Esophagus (tissue), 2 donors: ENCODE results near the gene GPD1L. TPM values are rescaled to one million over a fixed set of nuclear protein-coding genes. Genes with fewer than 3 reads are reported as not detected.
"Not testable (repeated sequence)": the region's sequence is repeated elsewhere in the genome, so short reads cannot be mapped to it uniquely, and the experiment has no call there.

ENCODE experiments used
- H3K27ac ChIP-seq, 2 donors: one replicate each; pipeline ENCODE4 v1.5.1; 2013; ENCODE audit warnings: low read depth in 2 of 2, mild to moderate bottlenecking in 2 of 2, inconsistent platforms in 1 of 2, low read length in 1 of 2, moderate library complexity in 1 of 2
- H3K27me3 ChIP-seq, 2 donors: one replicate each; pipeline ENCODE4 v1.6.1; 2013; ENCODE audit warnings: low read length in 2 of 2, control low read depth in 1 of 2, mild to moderate bottlenecking in 1 of 2; ENCODE audit not compliant: insufficient read depth in 2 of 2, control insufficient read depth in 1 of 2
- H3K36me3 ChIP-seq, 2 donors: one replicate each; pipeline ENCODE4 v1.6.1; 2013; ENCODE audit warnings: low read length in 1 of 2; ENCODE audit not compliant: control insufficient read depth in 2 of 2, insufficient read depth in 2 of 2
- H3K4me1 ChIP-seq, 2 donors: one replicate each; pipeline ENCODE4 v1.6.1; 2013; ENCODE audit warnings: low read length in 1 of 2; ENCODE audit not compliant: control insufficient read depth in 2 of 2, insufficient read depth in 2 of 2
- H3K4me3 ChIP-seq, 2 donors: one replicate each; pipeline ENCODE4 v1.5.1; 2013; ENCODE audit warnings: low read length in 2 of 2, mild to moderate bottlenecking in 2 of 2, low read depth in 1 of 2, moderate library complexity in 1 of 2
- H3K9me3 ChIP-seq, 2 donors: one replicate each; pipeline ENCODE4 v1.6.1; 2013; ENCODE audit warnings: mild to moderate bottlenecking in 2 of 2, low read depth in 1 of 2, low read length in 1 of 2, moderate library complexity in 1 of 2; ENCODE audit not compliant: control insufficient read depth in 2 of 2, insufficient read depth in 1 of 2
- WGBS, 2 donors: extraction: QIAGEN DNeasy Blood & Tissue Kit; methylation state at CpG; one replicate each; pipeline ENCODE4 v1.1.7; 2013; 5-methylcytosine and 5-hydroxymethylcytosine counted together
- polyA plus RNA-seq, 2 donors: library from polyadenylated mRNA; stranded (reverse); fragments of 200-250 nt; gene quantifications; one replicate each; pipeline ENCODE4 v1.2.3, GENCODE V29; 2013
- donor health status: healthy with polysubstance abuse.
- donor health status: Bipolar disorder and iron deficiency.

The GPD1L gene
- polyA plus RNA-seq, 2 donors, result 21.5 to 22.4 TPM

DNA sequence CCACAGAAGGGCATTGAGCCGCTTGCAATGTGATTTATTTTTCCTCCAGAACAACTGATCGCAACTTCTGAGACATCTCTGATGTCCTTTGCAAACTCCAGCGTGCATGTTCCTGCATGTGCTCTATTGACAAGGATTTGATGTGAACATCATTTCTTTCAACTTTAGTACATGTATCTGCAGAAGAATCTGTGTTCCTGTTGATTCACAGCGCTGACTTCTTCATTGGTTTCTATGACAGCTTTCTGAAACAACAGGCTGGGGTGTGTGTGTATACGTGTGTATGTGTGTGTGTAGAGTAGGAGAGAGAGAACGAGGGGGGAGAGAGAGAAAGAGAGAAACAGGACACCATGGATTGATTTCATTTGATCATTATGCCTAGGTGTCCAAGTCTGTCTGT is 75.4 kb downstream of the GPD1L start:
- Histone ChIP-seq H3K36me3 (no peaks in the 10 kb centered on the region), H3K27me3 (no peaks in the 10 kb centered on the region), H3K9me3 (no peaks in the 10 kb centered on the region), H3K4me1 (no peaks in the 10 kb centered on the region), H3K27ac (no peak overlapping the region), H3K4me3 (no peak overlapping the region)
- 59 to 70% methylated on average over 6 of the region's 6 CpGs for WGBS, 2 donors

DNA sequence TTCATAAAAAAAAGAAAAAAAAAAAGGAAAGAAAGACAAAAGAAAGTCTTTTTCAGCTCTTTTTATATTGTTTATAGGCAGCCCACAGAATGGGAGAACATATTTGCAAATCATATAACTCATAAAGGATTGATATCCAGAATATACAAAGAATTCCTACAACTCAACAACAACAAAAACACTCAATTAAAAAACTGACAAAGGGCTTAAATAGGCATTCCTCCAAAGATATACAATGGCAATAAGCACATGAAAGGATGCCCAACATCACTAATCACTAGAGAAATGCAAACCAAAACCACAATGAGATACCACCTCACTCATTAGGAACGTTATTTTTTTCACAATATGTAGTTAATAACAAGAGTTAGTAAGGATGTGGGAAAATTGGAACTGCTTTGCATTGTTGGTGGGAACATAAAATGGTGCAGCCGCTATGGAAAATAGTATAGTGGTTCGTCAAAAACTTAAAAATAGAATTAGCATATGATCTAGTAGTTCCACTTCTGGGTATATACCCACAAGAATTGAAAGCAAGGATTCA is 77.8 kb downstream of the GPD1L start:
- no peaks in the 10 kb centered on the region for H3K4me1 ChIP-seq
- H3K4me3 ChIP-seq, result no peak overlapping the region
- 69 to 76% methylated on average over 3 of the region's 3 CpGs for WGBS, 2 donors
- no peaks in the 10 kb centered on the region for H3K9me3 ChIP-seq
- no peak overlapping the region for H3K27ac ChIP-seq
- H3K36me3 ChIP-seq, result no peaks in the 10 kb centered on the region
- no peaks in the 10 kb centered on the region for H3K27me3 ChIP-seq

DNA sequence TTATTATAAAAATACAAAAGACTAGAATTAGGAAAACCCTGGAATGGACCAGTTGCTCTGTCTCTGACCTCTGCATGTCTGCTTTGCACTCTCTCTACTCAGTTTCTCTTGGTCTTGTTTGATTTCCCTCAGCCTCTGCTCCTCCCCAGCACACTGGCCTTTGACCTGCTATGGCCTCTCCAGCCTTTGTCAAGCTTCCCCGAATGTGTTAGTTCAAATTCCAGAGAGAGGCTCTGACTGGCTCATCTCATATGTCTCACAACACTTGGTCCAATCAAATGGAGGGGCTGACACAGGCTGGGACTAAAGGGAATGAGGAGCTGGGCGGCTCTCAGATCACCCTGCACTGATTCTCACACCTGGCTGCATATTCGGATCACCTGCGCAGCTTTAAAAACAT is 79.7 kb downstream of the GPD1L start:
- no peak overlapping the region for H3K4me3 ChIP-seq
- no peaks in the 10 kb centered on the region for H3K36me3 ChIP-seq
- no peaks in the 10 kb centered on the region for H3K9me3 ChIP-seq
- H3K27ac ChIP-seq, result no peak overlapping the region
- H3K4me1 ChIP-seq, result no peaks in the 10 kb centered on the region
- WGBS, 2 donors, result 81 to 87% methylated on average over 4 of the region's 4 CpGs
- H3K27me3 ChIP-seq, result no peaks in the 10 kb centered on the region

DNA sequence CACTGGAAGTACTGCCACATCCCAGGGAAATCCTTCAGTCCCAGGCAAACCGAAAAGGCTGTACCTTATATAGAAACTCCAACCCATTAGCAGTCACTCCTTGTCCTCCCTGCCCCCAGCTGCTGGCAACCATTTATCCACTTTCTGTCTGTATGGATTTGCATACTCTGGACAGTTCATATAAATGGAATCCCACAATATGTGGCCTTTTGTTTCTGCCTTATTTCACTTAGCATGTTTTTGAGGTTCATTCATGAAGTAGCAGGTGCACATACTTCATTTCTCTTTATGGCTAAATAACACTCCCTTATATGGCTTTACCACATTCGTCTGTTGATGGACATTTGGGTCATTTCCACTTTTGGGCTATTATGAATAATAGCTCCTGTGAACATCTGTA is 80.5 kb downstream of the GPD1L start:
- WGBS, 2 donors, result 81 to 90% methylated on average over 2 of the region's 2 CpGs
- H3K4me1 ChIP-seq, result no peaks in the 10 kb centered on the region
- H3K27ac ChIP-seq, result no peak overlapping the region
- no peaks in the 10 kb centered on the region for H3K9me3 ChIP-seq
- no peaks in the 10 kb centered on the region for H3K36me3 ChIP-seq
- H3K27me3 ChIP-seq, result no peaks in the 10 kb centered on the region
- no peak overlapping the region for H3K4me3 ChIP-seq

DNA sequence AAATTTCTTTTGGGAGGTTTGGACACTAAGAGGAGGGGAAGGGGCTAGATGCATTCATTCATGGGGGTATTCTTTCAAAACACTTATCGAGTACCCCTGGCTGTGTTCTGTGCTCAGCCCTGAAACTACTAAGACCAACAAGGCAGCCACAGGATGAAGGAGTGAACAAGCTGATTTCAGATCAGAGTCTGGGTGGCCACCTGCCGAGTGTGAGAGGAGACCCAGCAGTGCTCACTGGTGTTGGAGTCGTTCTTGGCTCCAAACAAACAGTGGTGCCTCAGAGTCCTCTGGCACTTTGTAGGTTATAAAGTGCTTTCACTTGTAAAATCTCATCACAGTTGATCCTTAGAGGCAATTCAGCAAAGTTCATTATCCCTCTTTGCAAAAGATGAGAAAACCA is 83.3 kb downstream of the GPD1L start:
- Histone ChIP-seq H3K27ac (no peak overlapping the region), H3K4me1 (peaks cover 0 to 2% of the 10 kb centered on the region in 2 donors), H3K9me3 (no peaks in the 10 kb centered on the region), H3K4me3 (no peak overlapping the region), H3K27me3 (no peaks in the 10 kb centered on the region), H3K36me3 (no peaks in the 10 kb centered on the region)
- 71 to 83% methylated on average over 3 of the region's 3 CpGs for WGBS, 2 donors

DNA sequence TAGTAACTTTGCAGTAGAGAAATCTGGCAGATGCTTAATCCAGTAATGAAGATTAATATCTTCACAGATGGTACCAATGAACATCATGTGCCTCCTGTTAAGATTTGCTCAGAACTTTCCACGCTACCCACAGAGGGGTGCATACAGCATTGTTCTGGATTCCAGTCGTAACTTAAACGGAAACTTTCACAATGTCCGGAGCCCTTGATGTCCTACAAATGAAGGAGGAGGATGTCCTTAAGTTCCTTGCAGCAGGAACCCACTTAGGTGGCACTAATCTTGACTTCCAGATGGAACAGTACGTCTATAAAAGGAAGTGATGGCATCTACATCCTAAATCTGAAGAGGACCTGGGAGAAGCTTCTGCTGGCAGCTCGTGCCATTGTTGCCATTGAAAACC is 84.1 kb downstream of the GPD1L start:
- WGBS, 2 donors, result 78 to 83% methylated on average over 6 of the region's 6 CpGs

DNA sequence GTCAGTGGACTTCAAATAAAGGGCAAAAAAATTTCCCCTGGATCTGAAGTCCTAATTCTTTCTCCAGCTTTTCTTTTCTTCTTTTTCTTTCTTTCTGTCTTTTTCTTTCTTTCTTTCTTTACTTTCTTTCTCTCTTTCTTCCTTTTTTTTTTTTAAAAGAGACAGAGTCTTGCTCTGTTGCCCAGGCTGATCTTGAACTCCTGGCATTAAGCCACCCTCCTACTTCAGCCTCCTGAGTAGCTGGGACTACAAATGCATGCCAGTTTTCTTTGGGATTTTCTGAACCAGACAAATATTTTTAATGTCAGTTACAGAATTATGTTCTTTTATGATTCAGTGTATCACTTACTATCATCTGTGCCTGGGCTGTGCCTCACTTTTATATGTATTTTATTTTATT is 86.7 kb downstream of the GPD1L start:
- Histone ChIP-seq H3K4me1 (peaks cover 0 to 3% of the 10 kb centered on the region in 2 donors), H3K4me3 (no peak overlapping the region), H3K36me3 (no peaks in the 10 kb centered on the region), H3K27me3 (no peaks in the 10 kb centered on the region), H3K9me3 (no peaks in the 10 kb centered on the region), H3K27ac (no peak overlapping the region)

More for the DNA sequence above, 84.1 kb downstream of the GPD1L start:
- not testable (repeated sequence) for H3K4me3 ChIP-seq, H3K27ac ChIP-seq, H3K27me3 ChIP-seq, H3K9me3 ChIP-seq, H3K4me1 ChIP-seq, H3K36me3 ChIP-seq

DNA sequence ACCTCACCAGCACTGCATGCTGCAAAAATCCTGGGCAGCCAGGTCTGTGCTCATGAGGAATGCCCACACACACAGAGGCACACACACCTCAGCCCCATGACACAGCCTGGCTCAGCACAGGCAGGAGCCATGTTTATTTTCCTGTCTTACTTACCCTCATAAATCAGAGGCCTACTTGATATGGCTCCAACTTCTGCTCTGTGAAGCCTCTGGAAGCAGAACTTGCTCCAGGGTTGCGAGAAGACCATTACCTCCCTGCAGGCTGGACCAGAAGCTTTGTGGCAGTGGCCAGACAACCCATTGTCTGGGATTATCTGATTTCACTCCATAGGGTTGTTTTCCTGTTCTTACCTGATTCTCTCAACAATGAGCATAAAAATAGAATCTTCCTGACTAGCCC is 88.2 kb downstream of the GPD1L start:
- no peaks in the 10 kb centered on the region for H3K9me3 ChIP-seq
- peaks cover 0 to 3% of the 10 kb centered on the region in 2 donors for H3K4me1 ChIP-seq
- no peak overlapping the region for H3K27ac ChIP-seq
- WGBS, 2 donors, result 89 to 91% methylated on average over 1 of the region's 1 CpG
- H3K4me3 ChIP-seq, result no peak overlapping the region
- no peaks in the 10 kb centered on the region for H3K27me3 ChIP-seq
- H3K36me3 ChIP-seq, result no peaks in the 10 kb centered on the region

DNA sequence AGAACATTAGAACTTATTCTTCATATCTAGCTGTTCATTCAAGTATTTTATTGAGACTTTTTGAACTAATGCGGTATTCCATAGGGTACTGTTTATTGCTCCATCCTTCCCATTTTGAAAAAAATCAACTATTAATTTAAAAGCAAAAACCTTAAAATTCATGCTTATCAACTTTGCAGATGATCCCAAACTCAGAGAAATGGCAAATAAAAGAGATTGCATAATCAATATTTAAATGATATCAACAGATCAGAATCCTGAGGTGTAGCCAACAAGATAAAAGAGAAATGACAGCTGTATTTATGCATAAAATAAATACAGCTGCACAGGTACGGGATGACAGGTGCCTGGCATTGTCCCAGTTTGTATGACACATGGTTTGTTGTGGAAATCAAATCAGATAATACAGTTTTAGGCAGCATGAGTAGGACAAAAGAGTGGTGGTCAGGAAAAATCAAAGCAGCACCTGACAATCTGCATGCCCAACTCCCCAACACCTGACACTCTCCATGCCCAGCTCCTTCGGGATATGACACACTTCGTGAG is 89.6 kb downstream of the GPD1L start:
- Histone ChIP-seq H3K27me3 (no peaks in the 10 kb centered on the region), H3K9me3 (no peaks in the 10 kb centered on the region), H3K4me3 (no peak overlapping the region), H3K36me3 (no peaks in the 10 kb centered on the region), H3K27ac (no peak overlapping the region), H3K4me1 (peaks cover 0 to 3% of the 10 kb centered on the region in 2 donors)
- 64 to 79% methylated on average over 4 of the region's 4 CpGs for WGBS, 2 donors

DNA sequence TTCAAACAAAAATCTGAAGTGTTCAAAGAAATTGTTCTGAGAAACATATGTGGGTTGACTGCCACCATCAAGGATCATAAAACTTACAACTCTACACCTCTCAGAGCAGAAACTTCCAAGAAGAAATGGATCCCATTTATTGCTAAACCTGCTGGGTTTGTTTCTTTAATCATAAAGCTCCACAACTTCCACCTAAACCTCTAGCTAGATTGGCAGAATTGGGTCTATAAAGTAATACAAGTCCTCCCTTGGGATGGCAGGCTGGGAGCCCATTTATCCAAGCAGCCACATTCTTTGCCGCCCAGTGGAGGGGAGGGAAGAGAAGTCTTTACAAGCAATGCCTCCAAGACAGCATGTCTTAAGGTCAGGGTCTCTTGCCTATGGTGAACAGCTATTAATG is 91.6 kb downstream of the GPD1L start:
- WGBS, 2 donors, result 97 to 100% methylated on average over 1 of the region's 1 CpG
- H3K4me1 ChIP-seq, result peaks cover 0 to 3% of the 10 kb centered on the region in 2 donors
- H3K27me3 ChIP-seq, result no peaks in the 10 kb centered on the region
- H3K4me3 ChIP-seq, result no peak overlapping the region
- no peaks in the 10 kb centered on the region for H3K9me3 ChIP-seq
- no peak overlapping the region for H3K27ac ChIP-seq
- no peaks in the 10 kb centered on the region for H3K36me3 ChIP-seq
